Fibroblast of the aortic adventitia (primary cell): ENCODE results near the gene TTI1. TPM values are rescaled to one million over a fixed set of nuclear protein-coding genes. Genes with fewer than 3 reads are reported as not detected.
A peak's percentile ranks its signal among the peaks of the same experiment; 100 is the strongest.

Experiments used
- DNase-seq: peaks from one replicate; pipeline ENCODE4 v3.0.0-alpha.2; 2010; ENCODE audit warnings: low read depth
- H3K4me3 ChIP-seq: 2 replicates; pipeline ENCODE4 v1.5.1; 2011; ENCODE audit warnings: low read depth, mild to moderate bottlenecking, control low read depth, low read length, moderate library complexity
- total RNA-seq: library from RNA; depleted of rRNA; stranded (reverse); fragments of >200 nt; gene quantifications from 2 replicates; pipeline ENCODE4 v1.2.3, GENCODE V29; 2012; ENCODE audit warnings: low replicate concordance
- TF ChIP-seq, protein P1 (sequence below): IDR thresholded peaks from 2 replicates; pipeline ENCODE4 v1.5.1; 2011; ENCODE audit warnings: mild to moderate bottlenecking, low read length, control low read depth, inconsistent platforms; ENCODE audit not compliant: insufficient read depth

TTI1 gene
- total RNA-seq, 1 donor, result 26.0 TPM

DNA sequence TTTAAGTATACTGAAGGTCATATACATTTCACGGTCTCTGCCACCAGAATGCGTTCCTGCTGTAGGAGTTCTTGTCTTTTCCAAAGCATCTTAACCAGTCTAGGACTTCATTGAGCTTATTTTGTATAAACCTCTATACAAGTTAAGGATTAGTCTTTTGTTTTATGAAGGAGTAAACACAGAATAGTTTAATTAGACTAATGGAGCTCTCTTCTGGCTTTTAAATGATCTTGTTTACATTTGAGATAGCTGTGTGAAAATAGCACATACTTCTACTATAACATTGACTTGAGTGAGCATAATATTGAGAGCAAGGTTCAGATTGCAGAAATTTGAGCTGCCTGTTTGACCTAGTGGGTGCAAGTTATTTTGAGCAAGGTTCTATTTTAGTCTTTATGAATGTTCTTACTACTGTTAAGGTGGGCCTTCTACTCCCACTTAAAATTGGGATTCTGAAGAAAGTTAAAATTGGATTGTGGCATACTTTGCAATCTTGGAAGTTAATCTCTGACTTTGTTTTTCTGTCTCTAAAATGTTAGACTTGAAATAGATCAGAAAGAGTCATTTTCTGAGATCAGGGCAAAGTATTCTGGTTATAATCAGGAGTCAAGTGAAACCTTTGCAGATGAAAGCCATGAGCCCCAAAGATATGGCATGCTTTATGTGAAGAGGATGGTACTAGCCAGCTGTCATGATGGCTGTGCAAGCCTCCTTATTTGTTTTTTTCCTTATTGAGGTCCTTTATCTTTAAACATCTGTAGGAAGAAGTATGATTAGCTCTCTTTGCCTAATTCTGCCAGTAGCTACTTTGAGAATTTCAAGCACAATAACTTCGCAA, 42.1 kb upstream of the TTI1 start:
- TF ChIP-seq, protein P1, sequence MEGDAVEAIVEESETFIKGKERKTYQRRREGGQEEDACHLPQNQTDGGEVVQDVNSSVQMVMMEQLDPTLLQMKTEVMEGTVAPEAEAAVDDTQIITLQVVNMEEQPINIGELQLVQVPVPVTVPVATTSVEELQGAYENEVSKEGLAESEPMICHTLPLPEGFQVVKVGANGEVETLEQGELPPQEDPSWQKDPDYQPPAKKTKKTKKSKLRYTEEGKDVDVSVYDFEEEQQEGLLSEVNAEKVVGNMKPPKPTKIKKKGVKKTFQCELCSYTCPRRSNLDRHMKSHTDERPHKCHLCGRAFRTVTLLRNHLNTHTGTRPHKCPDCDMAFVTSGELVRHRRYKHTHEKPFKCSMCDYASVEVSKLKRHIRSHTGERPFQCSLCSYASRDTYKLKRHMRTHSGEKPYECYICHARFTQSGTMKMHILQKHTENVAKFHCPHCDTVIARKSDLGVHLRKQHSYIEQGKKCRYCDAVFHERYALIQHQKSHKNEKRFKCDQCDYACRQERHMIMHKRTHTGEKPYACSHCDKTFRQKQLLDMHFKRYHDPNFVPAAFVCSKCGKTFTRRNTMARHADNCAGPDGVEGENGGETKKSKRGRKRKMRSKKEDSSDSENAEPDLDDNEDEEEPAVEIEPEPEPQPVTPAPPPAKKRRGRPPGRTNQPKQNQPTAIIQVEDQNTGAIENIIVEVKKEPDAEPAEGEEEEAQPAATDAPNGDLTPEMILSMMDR, result no peak
- DNase-seq, result peak; percentile 5
- no peak overlapping the region for H3K4me3 ChIP-seq

DNA sequence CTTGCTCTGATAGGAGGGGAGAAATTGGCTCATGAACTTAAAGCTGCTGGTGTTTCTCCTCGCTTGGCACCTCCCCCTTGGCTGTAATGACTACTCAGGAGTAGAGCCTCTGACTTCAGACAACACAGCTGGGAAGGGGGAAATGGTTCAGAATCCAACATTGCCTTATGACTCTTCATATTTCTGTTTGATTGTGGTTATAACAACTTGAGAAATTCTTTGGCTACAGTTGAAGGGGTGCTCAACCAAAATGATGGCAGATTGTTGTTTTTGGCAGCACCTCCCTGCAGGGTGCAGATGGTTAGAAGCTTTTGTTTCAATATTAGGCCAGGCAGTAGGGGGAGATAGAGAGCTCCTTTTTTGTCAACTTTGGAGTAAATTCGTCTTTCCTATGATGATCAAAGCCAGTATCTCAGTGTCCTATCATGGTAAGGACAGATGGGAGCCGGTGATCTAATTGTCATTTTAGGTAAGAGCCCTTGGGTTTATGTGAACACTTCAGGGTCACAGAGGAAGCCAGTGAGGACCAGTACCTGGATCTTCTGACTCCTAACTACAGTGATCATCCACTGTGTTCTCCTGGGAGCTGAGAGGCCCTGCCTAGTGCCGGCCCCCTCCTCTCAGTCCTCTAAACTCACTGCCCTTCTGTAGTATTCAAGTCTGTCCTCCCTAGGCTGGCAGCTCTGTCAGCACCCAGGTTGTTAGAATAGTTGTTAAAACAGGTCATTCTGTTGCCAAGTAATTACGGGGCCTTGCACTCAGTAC, 40.2 kb upstream of the TTI1 start:
- peak; percentile 99 for DNase-seq
- TF ChIP-seq, protein P1, result peak; percentile 81

DNA sequence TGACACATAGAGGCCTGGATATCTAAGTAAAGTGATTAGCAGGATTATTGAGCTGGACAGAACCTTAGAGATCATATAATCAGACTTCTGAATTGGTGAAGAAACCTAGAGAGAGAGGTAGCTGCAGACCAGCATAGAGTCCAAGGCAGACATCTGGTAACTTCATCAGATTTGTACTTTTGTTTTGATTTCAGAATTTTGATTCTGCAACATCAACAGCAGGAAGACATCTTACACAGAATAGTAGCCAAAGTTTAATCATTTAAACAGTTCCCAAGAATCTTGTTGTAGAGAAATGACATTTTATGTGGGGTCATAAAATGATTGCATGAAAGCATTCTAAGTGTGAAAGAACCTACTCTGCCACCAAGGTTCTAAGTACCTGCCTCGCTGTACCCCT, 39.6 kb upstream of the TTI1 start:
- no peak overlapping the region for H3K4me3 ChIP-seq
- TF ChIP-seq, protein P1, result no peak
- no peak for DNase-seq

More for the DNA sequence above, 40.2 kb upstream of the TTI1 start:
- no peak overlapping the region for H3K4me3 ChIP-seq

DNA sequence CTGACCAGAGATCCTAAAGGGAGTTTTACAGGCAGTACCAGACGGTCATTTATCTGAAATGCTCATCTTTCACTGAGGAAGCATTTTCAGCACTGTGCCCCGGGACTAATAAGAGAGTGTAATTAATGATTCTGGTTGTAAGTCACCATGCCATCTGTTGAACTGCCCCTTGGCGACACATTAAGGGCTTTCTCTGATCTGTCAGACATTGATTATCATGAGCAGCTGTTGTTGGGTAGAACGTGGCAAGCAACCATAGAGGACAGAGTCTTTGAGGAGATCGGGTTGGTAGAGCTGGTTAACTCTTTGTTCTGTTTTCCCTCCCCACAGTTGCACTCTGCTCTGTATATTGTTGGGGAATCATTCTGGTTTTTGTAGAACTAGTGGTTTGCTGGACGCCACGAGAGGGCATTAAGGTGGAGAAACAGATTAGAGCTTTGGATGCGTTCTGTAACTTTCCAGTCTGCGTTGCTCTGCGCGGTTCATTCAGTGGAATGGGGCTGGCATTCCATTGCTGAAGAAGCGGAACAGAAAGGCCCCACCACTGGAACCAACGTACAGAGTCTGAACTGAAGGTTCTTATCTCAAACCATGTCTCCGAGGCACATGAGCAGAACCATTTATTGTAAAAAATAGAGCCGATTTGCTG, 34.6 kb upstream of the TTI1 start:
- TF ChIP-seq, protein P1, result no peak
- DNase-seq, result peak; percentile 3
- H3K4me3 ChIP-seq, result no peak overlapping the region

DNA sequence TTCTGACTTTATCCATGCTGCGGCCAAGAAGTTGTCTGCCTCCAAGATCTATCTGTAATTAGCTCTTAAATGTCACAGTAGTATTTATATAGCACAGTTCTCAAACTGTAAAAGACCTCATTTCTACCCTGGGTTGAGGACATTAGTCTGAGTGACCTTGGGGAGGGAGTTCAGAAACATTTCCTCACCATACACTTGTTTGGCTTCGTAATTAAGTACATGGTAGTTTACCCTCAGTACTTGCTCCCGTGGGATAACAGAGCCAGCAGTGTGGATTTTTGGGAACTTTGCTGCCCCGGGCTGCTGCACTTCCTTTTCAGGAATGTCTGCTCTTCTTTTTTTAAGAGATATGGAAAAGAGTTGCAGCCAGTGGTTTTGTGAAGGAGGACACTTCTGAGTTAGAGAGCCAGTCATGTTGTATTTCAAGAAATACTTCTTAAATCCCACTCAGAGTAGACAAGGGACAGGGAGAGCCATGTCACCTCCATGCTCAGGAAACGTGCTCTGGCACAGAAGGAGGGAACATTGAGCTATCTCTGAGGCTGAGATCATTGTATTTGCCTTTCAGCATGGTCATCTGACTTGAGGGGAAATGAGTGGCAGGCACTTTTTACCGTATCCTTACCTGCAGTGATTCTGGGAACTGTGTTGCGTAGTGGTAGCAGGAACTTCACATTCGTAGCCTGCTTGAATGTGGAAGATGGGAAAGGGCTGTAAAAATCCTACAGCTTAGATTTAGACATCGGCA, 33.9 kb upstream of the TTI1 start:
- TF ChIP-seq, protein P1, result no peak
- H3K4me3 ChIP-seq, result no peak overlapping the region
- no peak for DNase-seq

DNA sequence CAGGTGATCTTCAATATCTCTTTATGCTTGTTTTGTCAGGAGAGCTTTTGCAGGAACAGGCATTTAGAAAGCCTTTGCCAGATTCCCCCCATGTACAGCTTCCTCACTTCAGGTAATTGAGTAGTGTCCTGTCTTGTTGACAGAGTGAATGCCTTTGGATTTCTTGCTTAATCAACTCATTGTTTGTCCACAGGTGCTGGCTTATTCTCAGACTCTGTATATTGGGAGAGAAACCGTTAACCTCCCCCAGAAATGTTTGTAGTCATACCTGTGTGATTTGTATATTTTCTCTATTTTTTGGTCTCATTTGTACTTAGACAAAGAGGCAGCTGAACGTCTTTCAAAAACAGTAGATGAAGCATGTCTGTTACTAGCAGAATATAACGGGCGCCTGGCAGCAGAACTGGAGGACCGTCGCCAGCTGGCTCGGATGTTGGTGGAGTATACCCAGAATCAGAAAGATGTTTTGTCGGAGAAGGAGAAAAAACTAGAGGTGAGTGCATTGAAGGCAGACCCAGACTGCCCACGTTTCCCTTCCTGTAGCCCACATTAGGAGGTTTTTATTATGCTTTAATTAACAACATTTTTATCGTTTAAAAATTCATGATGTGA, 32.6 kb upstream of the TTI1 start:
- DNase-seq, result no peak
- TF ChIP-seq, protein P1, result no peak
- H3K4me3 ChIP-seq, result no peak overlapping the region
